Right atrium auricular region (tissue), 2 donors: Measurements from ENCODE around the gene CPA4. TPM values are rescaled to one million over a fixed set of nuclear protein-coding genes. Genes with fewer than 3 reads are reported as not detected.

Experiments
- DNase-seq: peaks from one replicate; pipeline ENCODE4 v3.0.0-alpha.2; 2019; ENCODE audit warnings: low spot score
- H3K27ac ChIP-seq, 2 donors: fragments of 200-600 bp; sonication (generic); 1 replicate in 1 of 2; 2 replicates in 1 of 2; pipeline ENCODE4 v1.5.1; 2016 to 2019
- H3K27me3 ChIP-seq, 2 donors: fragments of 200-600 bp; sonication (generic); one replicate each; pipeline versions ENCODE4 v1.5.1 to v1.6.0; 2017 to 2019
- H3K36me3 ChIP-seq: fragments of 200-600 bp; sonication (generic); one replicate; pipeline ENCODE4 v1.5.1; 2016
- H3K4me1 ChIP-seq, 2 donors: fragments of 200-600 bp; sonication (generic); one replicate each; pipeline versions ENCODE4 v1.5.1 to v1.6.0; 2017 to 2019
- H3K4me3 ChIP-seq, 2 donors: fragments of 200-600 bp; sonication (generic); 1 replicate in 1 of 2; 2 replicates in 1 of 2; pipeline ENCODE4 v1.5.1; 2017 to 2019; ENCODE audit warnings: mild to moderate bottlenecking in 1 of 2, moderate library complexity in 1 of 2
- H3K9me3 ChIP-seq, 2 donors: fragments of 200-600 bp; sonication (generic); one replicate each; pipeline ENCODE4 v1.5.1; 2019
- total RNA-seq, 2 donors: library from RNA; depleted of rRNA; stranded (reverse); fragments of >200 nt; gene quantifications; one replicate each; pipeline ENCODE4 v1.1.0, GENCODE V29; 2016
- TF ChIP-seq, protein P1 (sequence below), 2 donors: fragments of 200-600 bp; sonication (generic); IDR thresholded peaks; one replicate each; pipeline ENCODE4 v1.5.1; 2019; ENCODE audit warnings: antibody characterized with exemption in 2 of 2

CPA4 gene
- total RNA-seq, 2 donors from 2014 or later, result 2.0 to 6.0 TPM

DNA sequence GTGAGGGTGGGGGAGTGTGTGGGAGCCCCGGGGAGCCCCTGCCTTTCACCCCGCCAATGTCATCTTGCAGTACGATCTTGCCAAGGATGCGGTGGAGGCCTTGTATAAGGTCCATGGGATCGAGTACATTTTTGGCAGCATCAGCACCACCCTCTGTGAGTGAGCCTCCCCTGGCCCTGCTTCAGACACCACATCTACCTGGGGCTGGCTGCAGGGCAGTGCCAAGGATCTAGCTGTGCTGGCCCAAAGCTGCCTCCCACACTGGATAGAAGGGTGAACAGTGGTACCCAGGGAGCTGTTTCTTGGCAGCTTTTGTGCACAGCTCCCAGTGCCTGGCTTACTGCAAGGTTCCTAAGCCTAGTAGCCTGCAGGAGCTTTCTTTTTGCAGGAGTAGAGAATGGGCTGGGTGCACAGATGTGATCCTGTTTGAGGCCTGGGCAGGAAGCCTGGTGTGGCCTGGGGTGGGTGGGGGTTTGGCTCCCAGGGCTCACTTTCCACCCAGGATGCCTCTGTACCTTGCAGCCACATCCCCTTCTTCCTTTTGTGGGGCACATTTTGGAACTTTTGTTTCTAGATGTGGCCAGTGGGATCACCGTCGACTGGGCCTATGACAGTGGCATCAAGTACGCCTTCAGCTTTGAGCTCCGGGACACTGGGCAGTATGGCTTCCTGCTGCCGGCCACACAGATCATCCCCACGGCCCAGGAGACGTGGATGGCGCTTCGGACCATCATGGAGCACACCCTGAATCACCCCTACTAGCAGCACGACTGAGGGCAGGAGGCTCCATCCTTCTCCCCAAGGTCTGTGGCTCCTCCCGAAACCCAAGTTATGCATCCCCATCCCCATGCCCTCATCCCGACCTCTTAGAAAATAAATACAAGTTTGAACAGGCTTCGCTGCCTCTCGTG lies 75.1 kb downstream of the CPA4 start:
- DNase-seq, result no peak
- Histone ChIP-seq H3K27me3 (no peaks in the 10 kb centered on the region), H3K27ac (no peak overlapping the region), H3K4me3 (no peak overlapping the region), H3K4me1 (peaks cover 0 to 28% of the 10 kb centered on the region in 2 donors), H3K9me3 (no peaks in the 10 kb centered on the region), H3K36me3 (no peaks in the 10 kb centered on the region)
- TF ChIP-seq, protein P1, sequence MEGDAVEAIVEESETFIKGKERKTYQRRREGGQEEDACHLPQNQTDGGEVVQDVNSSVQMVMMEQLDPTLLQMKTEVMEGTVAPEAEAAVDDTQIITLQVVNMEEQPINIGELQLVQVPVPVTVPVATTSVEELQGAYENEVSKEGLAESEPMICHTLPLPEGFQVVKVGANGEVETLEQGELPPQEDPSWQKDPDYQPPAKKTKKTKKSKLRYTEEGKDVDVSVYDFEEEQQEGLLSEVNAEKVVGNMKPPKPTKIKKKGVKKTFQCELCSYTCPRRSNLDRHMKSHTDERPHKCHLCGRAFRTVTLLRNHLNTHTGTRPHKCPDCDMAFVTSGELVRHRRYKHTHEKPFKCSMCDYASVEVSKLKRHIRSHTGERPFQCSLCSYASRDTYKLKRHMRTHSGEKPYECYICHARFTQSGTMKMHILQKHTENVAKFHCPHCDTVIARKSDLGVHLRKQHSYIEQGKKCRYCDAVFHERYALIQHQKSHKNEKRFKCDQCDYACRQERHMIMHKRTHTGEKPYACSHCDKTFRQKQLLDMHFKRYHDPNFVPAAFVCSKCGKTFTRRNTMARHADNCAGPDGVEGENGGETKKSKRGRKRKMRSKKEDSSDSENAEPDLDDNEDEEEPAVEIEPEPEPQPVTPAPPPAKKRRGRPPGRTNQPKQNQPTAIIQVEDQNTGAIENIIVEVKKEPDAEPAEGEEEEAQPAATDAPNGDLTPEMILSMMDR (IDR thresholded peaks at IDR 0.05), result no peak

DNA sequence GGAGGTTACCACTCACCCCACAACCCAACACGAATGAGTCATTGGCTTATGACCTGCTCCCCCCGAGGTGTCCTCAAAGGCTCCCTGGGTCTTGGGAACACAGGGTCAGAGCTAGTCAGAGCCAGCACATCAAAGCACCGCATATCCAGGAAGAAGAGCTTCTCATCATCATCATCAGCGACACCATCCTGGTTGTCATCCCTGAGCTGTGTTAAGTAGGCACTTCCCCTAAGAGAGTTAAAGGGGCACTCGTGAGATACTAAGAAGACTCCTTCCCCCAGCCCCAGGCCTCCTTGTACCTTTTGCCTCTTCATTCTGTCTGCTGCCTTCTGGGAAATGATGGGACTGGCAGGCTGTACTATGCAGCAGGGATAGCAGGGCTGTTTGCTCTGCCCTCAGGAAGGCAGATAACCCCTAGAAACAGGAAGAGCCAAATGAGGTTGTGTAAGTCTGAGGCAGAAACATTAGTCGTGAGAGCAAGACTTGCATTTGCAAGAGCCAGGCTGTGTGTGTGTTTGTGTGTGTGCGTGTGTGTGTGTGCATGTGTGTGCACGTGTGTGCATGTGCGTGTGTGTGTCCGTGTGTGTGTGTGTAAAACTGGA lies 76.2 kb downstream of the CPA4 start:
- peaks cover 0 to 39% of the 10 kb centered on the region in 2 donors for H3K4me1 ChIP-seq
- H3K27me3 ChIP-seq, result no peaks in the 10 kb centered on the region
- H3K36me3 ChIP-seq, result no peaks in the 10 kb centered on the region
- peak overlapping the region in 1 of 2 donors; percentile 16 for H3K27ac ChIP-seq
- DNase-seq, result no peak
- H3K9me3 ChIP-seq, result no peaks in the 10 kb centered on the region
- TF ChIP-seq, protein P1 (IDR thresholded peaks at IDR 0.05), result no peak
- no peak overlapping the region for H3K4me3 ChIP-seq

DNA sequence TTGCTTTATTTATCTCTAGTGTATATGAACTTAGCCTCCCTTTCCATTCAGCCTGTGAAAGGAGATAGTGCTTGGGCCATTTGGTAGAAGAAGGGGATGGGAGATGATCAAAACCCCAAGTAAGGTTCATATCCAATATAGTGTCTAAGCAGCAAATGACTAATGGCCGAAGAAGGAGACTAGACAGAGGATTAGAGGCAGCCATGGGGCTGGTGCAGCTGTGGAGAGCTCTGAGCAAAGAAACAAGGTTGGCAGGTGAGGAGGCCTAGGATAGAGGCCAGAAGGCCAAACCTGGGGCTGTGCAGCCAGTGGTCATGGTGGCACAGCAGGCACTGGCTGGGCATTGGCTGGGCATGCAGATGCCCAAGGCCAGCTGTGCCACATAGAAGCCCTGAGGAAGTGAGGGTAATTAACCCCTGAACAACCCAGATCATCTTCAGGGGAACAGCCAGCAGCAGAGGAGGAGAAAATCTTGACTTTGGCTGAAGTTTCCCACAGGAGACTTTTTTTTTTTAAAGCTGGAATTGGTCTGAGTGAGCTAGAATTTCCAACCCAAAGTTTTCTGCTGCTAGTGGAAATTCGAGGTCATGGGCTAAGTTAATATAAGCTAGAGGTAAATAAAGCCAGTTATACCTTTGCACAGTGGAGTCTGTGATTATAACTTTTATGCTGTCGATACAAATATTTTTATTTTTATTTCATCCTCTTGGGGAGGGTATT lies 77.0 kb downstream of the CPA4 start:
- H3K9me3 ChIP-seq, result no peaks in the 10 kb centered on the region
- peaks cover 0 to 39% of the 10 kb centered on the region in 2 donors for H3K4me1 ChIP-seq
- no peaks in the 10 kb centered on the region for H3K36me3 ChIP-seq
- H3K27me3 ChIP-seq, result no peaks in the 10 kb centered on the region
- H3K4me3 ChIP-seq, result no peak overlapping the region
- DNase-seq, result no peak
- peak overlapping the region in 1 of 2 donors; percentile 16 for H3K27ac ChIP-seq
- TF ChIP-seq, protein P1 (IDR thresholded peaks at IDR 0.05), result no peak

DNA sequence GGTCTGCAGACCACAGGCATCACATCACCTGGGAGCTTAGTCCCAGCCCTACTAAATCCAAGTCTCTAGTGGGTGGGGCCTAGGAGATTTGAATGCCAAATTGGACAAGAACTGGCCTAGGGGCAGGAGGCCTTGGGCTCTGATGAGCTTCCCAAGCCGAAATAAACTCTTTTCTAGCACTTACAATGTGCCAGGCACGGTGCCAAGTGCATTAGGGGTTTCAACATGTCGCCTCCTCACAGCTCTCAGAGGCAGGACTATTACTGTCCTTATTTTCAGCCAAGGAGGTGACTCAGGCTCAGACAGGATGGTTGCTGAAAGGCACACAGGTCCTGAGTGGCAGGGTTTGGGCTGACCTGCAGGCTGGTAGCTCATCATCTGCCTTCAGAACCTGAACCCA lies 78.1 kb downstream of the CPA4 start:
- peak; percentile 80 for DNase-seq
- H3K4me1 ChIP-seq, result peaks cover 0 to 39% of the 10 kb centered on the region in 2 donors
- H3K9me3 ChIP-seq, result no peaks in the 10 kb centered on the region
- H3K4me3 ChIP-seq, result no peak overlapping the region
- no peaks in the 10 kb centered on the region for H3K27me3 ChIP-seq
- H3K36me3 ChIP-seq, result no peaks in the 10 kb centered on the region
- TF ChIP-seq, protein P1 (IDR thresholded peaks at IDR 0.05), result no peak
- no peak overlapping the region for H3K27ac ChIP-seq

DNA sequence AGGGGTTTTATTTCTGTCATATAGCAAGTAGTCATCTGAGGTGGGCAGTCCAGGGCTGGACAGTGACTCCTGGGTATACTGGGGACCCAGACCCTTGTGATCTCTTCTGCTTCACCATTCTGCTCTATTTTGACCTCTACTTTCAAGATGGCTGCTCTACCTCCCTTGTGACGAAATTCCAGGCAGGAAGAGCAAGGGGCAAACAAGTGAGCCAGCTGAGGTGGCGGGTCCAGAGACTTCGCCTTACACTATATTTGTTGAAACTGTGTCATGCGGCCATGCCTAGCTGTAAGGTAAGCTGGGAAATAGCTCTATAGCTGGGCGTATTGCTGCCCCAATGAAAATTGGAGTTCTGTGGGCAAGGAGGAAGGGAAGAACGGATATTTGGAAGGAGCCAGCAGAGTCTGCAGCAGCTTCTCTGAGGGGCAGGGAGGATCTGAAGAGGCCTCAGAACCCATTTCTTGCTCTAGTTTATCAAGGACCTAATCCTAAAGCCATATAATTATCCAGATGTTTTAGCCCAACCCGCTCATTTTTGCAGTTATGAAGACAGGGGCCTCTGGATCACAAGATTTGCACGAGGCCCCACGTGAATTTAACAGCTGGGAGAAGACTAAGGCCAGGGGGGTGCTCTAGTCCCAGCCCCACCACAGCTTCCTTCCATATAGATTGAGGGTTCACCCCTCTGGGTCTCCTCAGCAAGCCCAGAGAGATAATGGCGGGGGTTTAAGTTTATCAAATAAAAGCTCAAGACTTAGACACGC lies 79.6 kb downstream of the CPA4 start:
- no peaks in the 10 kb centered on the region for H3K27me3 ChIP-seq
- no peak overlapping the region for H3K4me3 ChIP-seq
- peaks cover 0 to 39% of the 10 kb centered on the region in 2 donors for H3K4me1 ChIP-seq
- H3K27ac ChIP-seq, result peak overlapping the region; percentile 71 to 78
- H3K9me3 ChIP-seq, result no peaks in the 10 kb centered on the region
- TF ChIP-seq, protein P1 (IDR thresholded peaks at IDR 0.05), result no peak
- no peak for DNase-seq
- no peaks in the 10 kb centered on the region for H3K36me3 ChIP-seq
